Liver (tissue), 9 donors: Measurements from ENCODE around the gene TFF3. TPM values are rescaled to one million over a fixed set of nuclear protein-coding genes. Genes with fewer than 3 reads are reported as not detected.

ENCODE experiments used
- DNase-seq: peaks from one replicate; pipeline ENCODE4 v3.0.0-alpha.2; 2017; ENCODE audit warnings: low spot score
- H3K27ac ChIP-seq, 2 donors: one replicate each; pipeline ENCODE4 v1.7.0; 2013; ENCODE audit warnings: inconsistent platforms in 2 of 2, low read length in 2 of 2, control low read depth in 1 of 2, low read depth in 1 of 2, mild to moderate bottlenecking in 1 of 2
- H3K27me3 ChIP-seq, 4 donors: one replicate each; pipeline versions ENCODE4 v1.6.1 to v1.7.0; 2013; ENCODE audit warnings: low read length in 3 of 4, inconsistent platforms in 1 of 4, mild to moderate bottlenecking in 1 of 4, moderate library complexity in 1 of 4; ENCODE audit not compliant: control insufficient read depth in 4 of 4, insufficient read depth in 4 of 4
- H3K36me3 ChIP-seq, 4 donors: one replicate each; pipeline versions ENCODE4 v1.6.1 to v1.7.0; 2013; ENCODE audit warnings: low read length in 3 of 4, mild to moderate bottlenecking in 3 of 4, low read depth in 1 of 4, moderate library complexity in 1 of 4; ENCODE audit not compliant: control insufficient read depth in 4 of 4, insufficient read depth in 3 of 4
- H3K4me1 ChIP-seq, 4 donors: one replicate each; pipeline versions ENCODE4 v1.6.1 to v1.7.0; 2013; ENCODE audit warnings: low read length in 3 of 4, mild to moderate bottlenecking in 3 of 4, moderate library complexity in 1 of 4; ENCODE audit not compliant: control insufficient read depth in 4 of 4, insufficient read depth in 4 of 4
- H3K4me3 ChIP-seq, 3 donors: one replicate each; pipeline versions ENCODE4 v1.6.1 to v1.7.0; 2013; ENCODE audit warnings: low read length in 3 of 3, control low read depth in 1 of 3, low read depth in 1 of 3, mild to moderate bottlenecking in 1 of 3
- H3K9ac ChIP-seq, 2 donors: one replicate each; pipeline ENCODE4 v1.7.0; 2013; ENCODE audit warnings: low read length in 2 of 2, mild to moderate bottlenecking in 2 of 2, moderate library complexity in 2 of 2, control low read depth in 1 of 2, low read depth in 1 of 2
- H3K9me3 ChIP-seq, 4 donors: one replicate each; pipeline versions ENCODE4 v1.6.1 to v1.7.0; 2013; ENCODE audit warnings: low read length in 3 of 4; ENCODE audit not compliant: control insufficient read depth in 4 of 4
- ATF3 ChIP-seq: IDR thresholded peaks from 2 replicates; pipeline ENCODE4 v1.6.1; 2016; ENCODE audit warnings: antibody characterized with exemption
- FOXA1 ChIP-seq: IDR thresholded peaks from 2 replicates; pipeline ENCODE4 v1.6.1; 2016; ENCODE audit warnings: antibody characterized with exemption
- FOXA2 ChIP-seq: IDR thresholded peaks from 2 replicates; pipeline ENCODE4 v1.6.1; 2016; ENCODE audit warnings: antibody characterized with exemption
- GABPA ChIP-seq, 2 donors: IDR thresholded peaks in 1 of 2; conservative IDR thresholded peaks in 1 of 2; 2 replicates each; pipeline ENCODE4 v1.6.1; 2016; ENCODE audit warnings: antibody characterized with exemption in 2 of 2, mild to moderate bottlenecking in 1 of 2, moderate library complexity in 1 of 2
- HNF4A ChIP-seq, 2 donors: conservative IDR thresholded peaks; 2 replicates each; pipeline ENCODE4 v1.6.1; 2016; ENCODE audit warnings: antibody characterized with exemption in 2 of 2, mild to moderate bottlenecking in 2 of 2
- HNF4G ChIP-seq: IDR thresholded peaks from 2 replicates; pipeline ENCODE4 v1.6.1; 2016; ENCODE audit warnings: antibody characterized with exemption
- NR2F2 ChIP-seq: IDR thresholded peaks from 2 replicates; pipeline ENCODE4 v1.6.1; 2016; ENCODE audit warnings: antibody characterized with exemption
- RAD21 ChIP-seq, 2 donors: IDR thresholded peaks; 2 replicates each; pipeline ENCODE4 v1.6.1; 2016; ENCODE audit warnings: antibody characterized with exemption in 2 of 2, mild to moderate bottlenecking in 2 of 2
- RXRA ChIP-seq, 2 donors: IDR thresholded peaks; 2 replicates each; pipeline ENCODE4 v1.6.1; 2017 to 2018; ENCODE audit warnings: antibody characterized with exemption in 2 of 2, mild to moderate bottlenecking in 1 of 2
- SP1 ChIP-seq: IDR thresholded peaks from 2 replicates; pipeline ENCODE4 v1.6.1; 2018; ENCODE audit warnings: antibody characterized with exemption, mild to moderate bottlenecking
- TAF1 ChIP-seq: conservative IDR thresholded peaks from 2 replicates; pipeline ENCODE4 v1.6.1; 2016; ENCODE audit warnings: antibody characterized with exemption, mild to moderate bottlenecking
- YY1 ChIP-seq: IDR thresholded peaks from 2 replicates; pipeline ENCODE4 v1.6.1; 2016; ENCODE audit warnings: antibody characterized with exemption, mild to moderate bottlenecking
- ZBTB33 ChIP-seq: IDR thresholded peaks from 2 replicates; pipeline ENCODE4 v1.6.1; 2016; ENCODE audit warnings: antibody characterized with exemption
- WGBS: extraction: QIAGEN DNeasy Blood & Tissue Kit; methylation state at CpG from one replicate; pipeline ENCODE4 v1.1.7; 2013; 5-methylcytosine and 5-hydroxymethylcytosine counted together
- polyA plus RNA-seq, 2 donors: library from polyadenylated mRNA; stranded (reverse) in 1 of 2; unstranded in 1 of 2; fragments of 200-250 nt in 1 of 2; fragments of >200 nt in 1 of 2; fragmentation: Nextera tagmentation in 1 of 2; extraction: Ambion mirVana in 1 of 2; gene quantifications; one replicate each; pipeline versions ENCODE4 v1.2.1 to v1.2.3, GENCODE V29; 2013 to 2015
- total RNA-seq, 2 donors: library from RNA; depleted of rRNA; stranded (reverse); fragments of >200 nt; gene quantifications; one replicate each; pipeline ENCODE4 v1.2.3, GENCODE V29; 2014
- donor health status: healthy.
- donor health status: healthy.
- donor health status: healthy.
- donor health status: healthy.
- donor health status: healthy.

Gene TFF3
- total and polyA plus RNA-seq, 4 donors: 0.09 to 4.1 (median 1.5) TPM

- no peak overlapping the region for H3K9ac ChIP-seq
- no peaks in the 10 kb centered on the region for H3K9me3 ChIP-seq
- H3K4me1 ChIP-seq: no peaks in the 10 kb centered on the region
- no peak overlapping the region for H3K4me3 ChIP-seq
- WGBS: 70% methylated on average over 11 of the region's 11 CpGs
- H3K27me3 ChIP-seq: peaks cover 0 to 9% (median 0%) of the 10 kb centered on the region in 4 donors
- H3K36me3 ChIP-seq: no peaks in the 10 kb centered on the region
- DNase-seq: no peak
- no peak overlapping the region for H3K27ac ChIP-seq
- TF ChIP-seq HNF4A (conservative IDR thresholded peaks at IDR 0.05) (no peak), SP1 (no peak), RAD21 (IDR thresholded peaks at IDR 0.05) (no peak), FOXA2 (no peak), FOXA1 (no peak), GABPA (IDR thresholded peaks at IDR 0.05 in 1 of 2, conservative IDR thresholded peaks at IDR 0.05 in 1 of 2) (no peak), ZBTB33 (no peak), HNF4G (no peak), RXRA (IDR thresholded peaks at IDR 0.05) (no peak), TAF1 (no peak)
Measured at GRCh38 chr21:42350318-42350910, 35.2 kb upstream of the TFF3 start.

GRCh38 chr21:42349420-42350317 lies 34.5 kb upstream of the TFF3 start:
- H3K36me3 ChIP-seq: no peaks in the 10 kb centered on the region
- H3K27me3 ChIP-seq: peaks cover 0 to 9% (median 0%) of the 10 kb centered on the region in 4 donors
- no peak for DNase-seq
- TF ChIP-seq FOXA1 (no peak), HNF4A (conservative IDR thresholded peaks at IDR 0.05) (no peak), YY1 (no peak), TAF1 (no peak)
- H3K9ac ChIP-seq: no peak overlapping the region
- no peak overlapping the region for H3K4me3 ChIP-seq
- H3K27ac ChIP-seq: no peak overlapping the region
- no peaks in the 10 kb centered on the region for H3K4me1 ChIP-seq
- H3K9me3 ChIP-seq: no peaks in the 10 kb centered on the region
- 83% methylated on average over 14 of the region's 14 CpGs for WGBS

- WGBS: 99% methylated on average over 2 of the region's 2 CpGs
Measured at GRCh38 chr21:42348762-42349161, 33.6 kb upstream of the TFF3 start.

More at GRCh38 chr21:42348762-42349161, 33.6 kb upstream of the TFF3 start:
- H3K9me3 ChIP-seq: no peaks in the 10 kb centered on the region
- no peak overlapping the region for H3K27ac ChIP-seq
- TF ChIP-seq GABPA (IDR thresholded peaks at IDR 0.05 in 1 of 2, conservative IDR thresholded peaks at IDR 0.05 in 1 of 2) (no peak), FOXA2 (no peak), FOXA1 (no peak), RXRA (IDR thresholded peaks at IDR 0.05) (no peak), NR2F2 (no peak), ATF3 (no peak), RAD21 (IDR thresholded peaks at IDR 0.05) (no peak), HNF4G (no peak), HNF4A (conservative IDR thresholded peaks at IDR 0.05) (no peak)
- H3K4me1 ChIP-seq: no peaks in the 10 kb centered on the region
- peaks cover 0 to 9% (median 0%) of the 10 kb centered on the region in 4 donors for H3K27me3 ChIP-seq
- no peak overlapping the region for H3K4me3 ChIP-seq
- DNase-seq: no peak
- no peaks in the 10 kb centered on the region for H3K36me3 ChIP-seq
- H3K9ac ChIP-seq: no peak overlapping the region
